NT2/D1 (cell line): Measurements from ENCODE around the gene TUT4.

Experiments used
- SUZ12 ChIP-seq: IDR thresholded peaks from 2 replicates; pipeline ENCODE4 v1.6.1; 2011; ENCODE audit not compliant: insufficient read length, insufficient read depth; ENCODE audit errors: extremely low read depth
- YY1 ChIP-seq: IDR thresholded peaks from 2 replicates; pipeline ENCODE4 v1.6.1; 2011; ENCODE audit not compliant: insufficient read length, insufficient read depth
- ZNF274 ChIP-seq: IDR thresholded peaks from 2 replicates; pipeline ENCODE4 v1.6.1; 2011; ENCODE audit warnings: mild to moderate bottlenecking, low read depth, low read length

DNA sequence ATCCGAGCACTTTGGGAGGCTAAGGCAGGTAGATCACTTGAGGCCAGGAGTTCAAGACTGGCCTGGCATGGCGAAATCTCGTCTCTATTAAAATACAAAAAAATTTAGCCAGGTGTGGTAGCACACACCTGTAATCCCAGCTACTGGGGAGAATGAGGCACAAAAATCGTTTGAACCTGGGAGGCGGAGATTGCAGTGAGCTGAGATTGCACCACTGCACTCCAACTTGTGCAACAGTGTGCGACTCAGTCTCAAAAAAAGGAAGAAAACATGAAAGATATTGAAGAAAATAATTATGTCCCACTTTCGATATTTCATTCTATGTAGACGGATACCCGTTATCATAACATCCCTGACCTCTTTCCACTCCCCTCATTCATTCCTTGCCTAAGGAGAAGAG is 19.2 kb downstream of the TUT4 start:
- no peak for TF ChIP-seq ZNF274
- TF ChIP-seq YY1 = no peak
- TF ChIP-seq SUZ12 = no peak
